ENCODE measurements around the gene SLC17A9. TPM values are rescaled to one million over a fixed set of nuclear protein-coding genes. Genes with fewer than 3 reads are reported as not detected.

SLC17A9 gene
- total RNA-seq, 2 experiments from 2014 or later, result 49.7 to 52.1 TPM

DNA sequence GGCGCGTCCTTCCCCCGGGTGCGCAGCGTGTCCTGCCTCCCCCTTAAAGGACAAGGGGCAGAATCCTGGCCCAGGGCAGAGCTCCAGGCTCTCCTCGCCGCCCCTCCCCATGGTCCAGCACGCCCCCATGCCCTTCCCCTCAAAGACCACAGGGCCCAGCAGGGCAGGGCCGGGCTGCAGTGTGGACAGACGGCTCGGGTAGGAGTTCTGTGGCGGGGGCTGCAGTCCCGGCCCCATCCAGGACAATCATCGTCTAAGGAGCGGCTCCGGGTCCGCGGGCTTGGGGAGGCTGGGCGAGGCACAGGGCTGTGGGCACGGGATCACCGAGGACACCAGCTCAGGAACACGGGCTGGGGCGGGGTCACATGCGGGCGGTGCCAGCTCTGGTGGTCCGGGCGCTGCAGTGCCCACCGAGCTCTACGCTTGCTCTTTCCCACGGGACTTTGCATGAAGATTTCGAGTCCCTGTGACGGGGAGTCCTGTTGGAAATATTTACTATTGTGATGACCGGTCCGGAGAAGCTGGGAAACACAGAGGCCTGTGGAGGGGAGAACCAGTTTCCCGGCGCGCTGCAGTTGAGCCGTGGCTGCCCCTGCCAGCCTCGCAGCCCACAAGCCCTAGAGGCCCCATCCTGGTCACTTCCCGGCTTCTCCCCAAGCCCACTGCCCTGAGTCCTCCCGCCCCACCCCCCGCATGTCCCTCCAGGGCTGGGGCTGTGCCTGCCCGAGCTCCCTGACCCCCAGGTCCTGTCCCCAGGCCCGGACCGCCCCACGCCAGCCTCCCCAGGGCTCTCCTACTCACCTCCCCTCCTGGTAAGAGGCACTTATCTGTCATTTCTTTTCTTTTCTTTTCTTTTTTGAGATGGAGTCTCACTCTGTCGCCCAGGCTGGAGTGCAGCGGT, 20.6 kb downstream of the SLC17A9 start:
- peaks cover 18% of the 10 kb centered on the region for H3K4me1 Mint-ChIP-seq
- H3K27ac Mint-ChIP-seq, result no peak overlapping the region
- no peaks in the 10 kb centered on the region for H3K9me3 Mint-ChIP-seq
- H3K4me3 Mint-ChIP-seq, result no peak overlapping the region
- H3K36me3 Mint-ChIP-seq, result no peaks in the 10 kb centered on the region
- H3K27me3 Mint-ChIP-seq, result peaks cover 54% of the 10 kb centered on the region
- no peak for DNase-seq

DNA sequence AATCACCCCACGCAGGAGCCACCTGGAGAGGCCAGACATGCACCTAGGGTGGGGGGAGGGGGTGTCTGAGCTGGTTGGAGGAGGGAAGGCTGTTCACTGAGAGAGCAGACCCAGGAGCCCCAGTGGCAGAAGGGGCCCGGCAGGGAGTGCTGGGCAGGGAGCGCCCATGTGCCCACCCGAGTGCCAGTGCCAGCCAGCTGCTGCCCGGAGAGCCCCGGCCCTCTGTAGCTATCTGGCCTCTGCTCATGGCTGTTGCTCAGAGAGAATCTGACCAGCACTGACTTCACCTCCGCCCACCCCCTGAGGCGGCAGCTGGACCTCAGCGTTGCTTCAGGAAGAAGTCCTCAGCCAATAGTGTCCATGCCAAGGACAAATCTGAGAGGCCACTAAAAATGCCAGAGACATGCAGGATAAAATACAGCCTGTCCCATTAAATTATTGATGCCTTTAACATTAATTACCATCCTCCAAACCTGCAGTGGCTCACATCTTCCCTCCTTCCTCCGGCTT, 22.8 kb downstream of the SLC17A9 start:
- Mint-ChIP-seq H3K36me3 (no peaks in the 10 kb centered on the region), H3K27ac (no peak overlapping the region), H3K4me1 (peaks cover 25% of the 10 kb centered on the region), H3K27me3 (peaks cover 75% of the 10 kb centered on the region), H3K4me3 (no peak overlapping the region), H3K9me3 (no peaks in the 10 kb centered on the region)
- DNase-seq, result no peak

DNA sequence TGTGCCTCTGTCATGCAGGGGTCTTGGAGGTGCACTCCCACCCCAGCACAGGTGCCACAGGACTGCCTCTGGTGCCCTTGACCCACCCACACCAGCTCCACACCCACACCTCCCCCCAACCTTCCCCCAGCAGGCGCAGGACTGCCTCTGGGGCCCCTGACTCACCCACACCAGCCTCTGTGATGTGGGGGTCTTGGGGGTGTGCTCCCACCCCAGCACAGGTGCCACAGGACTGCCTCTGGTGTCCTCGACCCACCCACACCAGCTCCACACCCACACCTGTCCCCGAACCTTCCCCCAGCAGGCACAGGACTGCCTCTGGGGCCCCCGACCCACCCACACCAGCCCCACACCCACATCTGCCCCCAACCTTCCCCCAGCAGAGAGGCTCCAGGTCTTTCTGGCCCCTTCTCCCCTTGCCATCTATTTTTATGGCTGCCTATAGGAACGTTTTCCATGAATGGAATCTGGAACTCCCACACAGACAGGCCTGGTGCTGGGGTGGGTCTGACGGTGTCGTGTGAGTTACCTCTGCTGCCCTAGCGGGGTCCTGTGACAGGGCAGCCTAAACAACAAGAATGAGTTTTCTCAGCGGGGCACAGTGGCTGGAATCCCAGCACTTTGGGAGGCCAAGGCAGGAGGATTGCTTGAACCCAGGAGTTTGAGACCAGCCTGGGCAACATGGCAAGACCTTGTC, 23.5 kb downstream of the SLC17A9 start:
- Mint-ChIP-seq H3K27ac (no peak overlapping the region), H3K27me3 (peaks cover 81% of the 10 kb centered on the region), H3K9me3 (no peaks in the 10 kb centered on the region), H3K36me3 (no peaks in the 10 kb centered on the region), H3K4me1 (peaks cover 29% of the 10 kb centered on the region), H3K4me3 (no peak overlapping the region)
- DNase-seq, result no peak

DNA sequence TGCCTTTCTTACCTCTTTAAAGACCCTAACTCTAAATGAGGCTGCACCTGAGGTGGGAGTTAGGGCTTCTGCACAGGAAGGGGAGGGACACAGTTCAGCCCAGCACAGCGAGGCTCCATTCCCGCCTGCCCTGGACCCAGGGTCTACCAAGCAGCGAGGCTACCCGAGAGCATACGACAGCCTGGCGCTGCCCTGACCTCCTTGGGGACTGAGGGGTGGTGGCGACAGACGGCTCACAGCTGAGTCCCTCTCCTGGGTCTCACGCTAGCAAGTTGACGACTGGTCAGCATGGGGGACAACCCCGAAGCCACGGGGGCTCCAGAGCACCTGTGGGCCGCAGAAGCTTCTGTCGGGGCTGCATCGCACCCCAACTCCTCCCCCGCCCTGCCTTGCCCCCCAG, 24.4 kb downstream of the SLC17A9 start:
- Mint-ChIP-seq H3K36me3 (no peaks in the 10 kb centered on the region), H3K27ac (no peak overlapping the region), H3K27me3 (peaks cover 82% of the 10 kb centered on the region), H3K4me1 (peaks cover 31% of the 10 kb centered on the region), H3K4me3 (no peak overlapping the region), H3K9me3 (no peaks in the 10 kb centered on the region)
- no peak for DNase-seq

DNA sequence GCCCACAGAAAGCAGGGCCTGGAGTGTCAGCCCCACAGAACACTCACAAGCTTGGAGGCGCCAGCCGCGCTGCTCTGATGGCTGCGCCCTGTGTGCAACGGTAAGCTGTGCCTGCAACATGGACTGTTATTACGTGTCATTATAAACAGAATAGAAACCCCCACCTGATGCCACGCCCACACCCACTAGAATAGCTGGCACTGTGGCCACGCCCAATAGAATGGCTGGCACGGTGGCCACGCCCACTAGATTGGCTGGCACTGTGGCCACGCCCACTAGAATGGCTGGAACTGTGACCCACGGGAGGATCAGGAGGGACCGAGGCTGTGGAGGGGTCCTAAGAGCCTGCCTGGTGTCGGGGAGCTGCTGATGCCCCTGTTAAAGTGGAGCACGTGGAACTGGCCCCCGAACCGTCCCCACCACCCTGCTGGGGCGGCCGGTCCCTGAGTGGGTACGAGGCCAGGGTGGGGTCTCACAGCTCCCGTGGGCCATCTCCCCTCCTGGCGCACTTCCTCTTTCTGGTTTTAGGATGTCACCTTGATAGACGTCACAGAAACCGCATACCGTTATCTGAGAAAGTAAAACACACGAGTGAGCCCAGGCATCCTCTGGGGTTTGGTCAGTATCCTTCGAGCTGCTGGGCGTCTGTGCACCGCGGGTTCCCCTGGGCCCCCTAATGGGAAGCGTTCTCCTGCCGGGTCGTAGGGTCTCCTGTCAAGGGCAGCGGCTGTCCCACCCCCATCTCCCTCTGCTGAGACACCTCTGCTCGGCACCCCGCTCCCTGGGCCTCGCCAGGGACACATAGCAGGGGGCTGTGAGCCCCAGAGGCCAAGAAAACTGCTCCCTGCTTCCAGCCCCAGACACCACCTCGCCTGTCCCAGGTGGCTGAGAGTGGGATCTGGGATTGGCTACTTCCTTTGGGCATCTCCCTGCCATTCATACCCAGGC, 25.4 kb downstream of the SLC17A9 start:
- no peaks in the 10 kb centered on the region for H3K9me3 Mint-ChIP-seq
- H3K27me3 Mint-ChIP-seq, result peaks cover 72% of the 10 kb centered on the region
- H3K36me3 Mint-ChIP-seq, result no peaks in the 10 kb centered on the region
- no peak overlapping the region for H3K4me3 Mint-ChIP-seq
- DNase-seq, result peak; percentile 68
- peaks cover 25% of the 10 kb centered on the region for H3K4me1 Mint-ChIP-seq
- H3K27ac Mint-ChIP-seq, result no peak overlapping the region

DNA sequence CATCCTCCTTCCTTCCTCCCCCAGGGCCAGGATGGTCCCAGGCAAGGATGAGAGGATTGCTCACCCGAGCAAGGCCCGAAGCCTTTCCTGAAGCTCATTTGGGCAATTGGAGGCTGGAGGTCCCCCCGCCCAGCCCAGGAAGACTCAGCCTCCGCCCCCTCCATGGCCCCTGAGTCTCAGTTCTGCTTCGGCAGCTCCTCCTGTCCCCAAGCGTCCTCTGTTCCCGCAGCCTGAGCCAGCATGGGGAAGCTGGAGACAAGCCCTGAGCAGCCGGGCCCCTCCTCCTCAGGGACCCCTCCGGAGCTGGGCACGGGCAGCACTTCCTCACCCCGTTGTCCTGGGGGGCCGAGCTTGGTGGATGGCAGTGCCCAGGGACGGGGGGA, 26.0 kb downstream of the SLC17A9 start:
- Mint-ChIP-seq H3K4me3 (no peak overlapping the region), H3K27ac (no peak overlapping the region), H3K36me3 (no peaks in the 10 kb centered on the region), H3K4me1 (peaks cover 25% of the 10 kb centered on the region), H3K27me3 (peaks cover 69% of the 10 kb centered on the region), H3K9me3 (no peaks in the 10 kb centered on the region)
- DNase-seq, result no peak

DNA sequence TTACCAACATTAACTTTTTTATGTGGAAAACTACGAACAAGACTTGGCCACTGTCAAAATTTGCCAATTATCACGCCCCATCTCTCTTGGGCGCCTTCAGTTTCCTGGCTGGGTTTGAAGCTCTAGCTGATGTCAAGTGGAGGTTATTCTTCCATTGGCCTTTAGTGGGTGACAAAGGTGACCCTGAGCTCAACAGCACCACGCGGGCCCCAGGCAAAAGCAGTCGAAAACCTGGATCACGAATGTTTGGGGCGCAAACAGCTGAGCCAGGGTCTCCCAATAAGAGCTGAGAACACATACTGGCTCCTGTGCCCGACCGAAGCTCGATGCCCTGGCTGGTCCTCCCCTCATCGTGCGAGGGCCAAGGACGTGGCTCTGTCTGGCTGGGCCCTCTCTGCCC, 26.8 kb downstream of the SLC17A9 start:
- peaks cover 25% of the 10 kb centered on the region for H3K4me1 Mint-ChIP-seq
- H3K9me3 Mint-ChIP-seq, result no peaks in the 10 kb centered on the region
- no peaks in the 10 kb centered on the region for H3K36me3 Mint-ChIP-seq
- no peak for DNase-seq
- H3K4me3 Mint-ChIP-seq, result no peak overlapping the region
- peaks cover 62% of the 10 kb centered on the region for H3K27me3 Mint-ChIP-seq
- no peak overlapping the region for H3K27ac Mint-ChIP-seq

DNA sequence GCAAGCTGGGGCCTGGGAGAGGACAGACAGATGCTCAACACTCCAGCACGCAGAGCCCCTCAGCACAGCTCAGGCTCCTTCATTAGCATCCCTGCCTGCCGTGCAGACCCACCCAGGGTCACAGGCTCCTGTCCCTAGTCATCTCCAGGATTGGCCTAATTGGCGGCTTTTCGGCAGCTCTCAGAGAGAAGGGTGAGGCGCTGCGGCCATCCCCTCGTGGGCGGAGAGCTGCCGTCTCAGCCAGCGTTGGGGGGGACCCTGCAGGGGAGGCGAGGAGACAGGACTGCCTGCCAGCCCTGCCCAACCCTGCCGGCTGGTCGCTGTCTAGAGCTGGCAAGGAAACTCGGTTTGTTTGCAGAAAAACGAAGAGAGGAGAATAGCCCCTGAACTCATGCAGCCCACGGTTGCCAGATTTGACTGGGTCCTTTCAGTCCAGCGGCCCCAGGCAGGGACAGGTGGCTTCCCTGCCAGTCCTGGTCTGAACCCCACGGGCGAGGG, 27.4 kb downstream of the SLC17A9 start:
- no peak overlapping the region for H3K27ac Mint-ChIP-seq
- no peaks in the 10 kb centered on the region for H3K9me3 Mint-ChIP-seq
- H3K36me3 Mint-ChIP-seq, result no peaks in the 10 kb centered on the region
- DNase-seq, result no peak
- peaks cover 55% of the 10 kb centered on the region for H3K27me3 Mint-ChIP-seq
- peaks cover 25% of the 10 kb centered on the region for H3K4me1 Mint-ChIP-seq
- no peak overlapping the region for H3K4me3 Mint-ChIP-seq

DNA sequence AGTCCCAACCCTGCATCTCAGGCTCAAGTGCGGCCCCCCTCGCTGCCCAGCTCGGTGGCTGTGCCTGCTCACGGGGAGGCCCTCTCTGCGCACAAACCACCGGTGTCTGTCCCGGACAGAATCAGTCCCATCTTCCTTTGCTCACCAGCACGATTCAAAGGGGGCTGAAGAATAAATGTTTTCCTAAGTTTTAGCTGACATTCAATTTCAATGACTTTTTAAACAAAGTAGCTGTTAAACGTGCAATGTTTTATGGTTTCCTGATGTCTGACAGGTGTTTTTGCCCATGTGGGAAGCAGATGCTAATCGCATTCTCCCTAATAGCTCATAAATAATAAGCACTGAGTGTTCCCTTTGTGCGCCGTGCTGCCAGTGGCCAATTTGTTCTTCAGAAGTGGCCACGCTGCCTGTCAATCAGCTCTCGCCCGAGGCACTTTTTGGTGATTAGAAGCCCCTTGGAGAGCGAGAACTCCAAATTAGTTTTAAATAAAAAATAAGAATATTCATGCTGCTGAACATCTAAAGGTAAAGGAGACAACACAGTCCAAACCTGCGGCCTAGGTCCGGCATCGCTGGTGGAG, 28.0 kb downstream of the SLC17A9 start:
- no peak overlapping the region for H3K4me3 Mint-ChIP-seq
- DNase-seq, result no peak
- no peak overlapping the region for H3K27ac Mint-ChIP-seq
- no peaks in the 10 kb centered on the region for H3K9me3 Mint-ChIP-seq
- H3K36me3 Mint-ChIP-seq, result no peaks in the 10 kb centered on the region
- peaks cover 25% of the 10 kb centered on the region for H3K4me1 Mint-ChIP-seq
- peaks cover 53% of the 10 kb centered on the region for H3K27me3 Mint-ChIP-seq

DNA sequence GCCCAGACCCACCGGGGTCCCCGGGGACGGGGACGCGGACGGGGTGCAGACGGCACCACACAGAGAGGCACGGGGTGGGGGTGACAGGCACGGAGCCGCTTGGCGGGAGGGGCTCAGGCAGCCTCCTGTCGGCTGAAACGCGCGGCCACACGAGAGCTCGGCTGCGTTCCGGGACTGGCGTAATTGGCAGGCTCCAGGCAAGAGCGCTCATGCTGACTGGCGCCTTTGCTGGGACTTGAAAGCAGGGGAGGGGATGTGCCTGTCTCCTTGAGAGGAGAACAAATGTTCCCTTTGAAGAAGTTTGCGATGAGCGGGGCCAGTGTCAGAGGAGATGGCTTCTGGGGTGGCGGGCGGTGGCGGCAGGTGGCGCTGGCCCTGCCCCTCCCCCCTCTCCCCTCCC, 28.5 kb downstream of the SLC17A9 start:
- Mint-ChIP-seq H3K4me1 (peaks cover 25% of the 10 kb centered on the region), H3K27me3 (peaks cover 54% of the 10 kb centered on the region), H3K4me3 (no peak overlapping the region), H3K9me3 (no peaks in the 10 kb centered on the region), H3K27ac (no peak overlapping the region), H3K36me3 (no peaks in the 10 kb centered on the region)
- DNase-seq, result peak; percentile 46

DNA sequence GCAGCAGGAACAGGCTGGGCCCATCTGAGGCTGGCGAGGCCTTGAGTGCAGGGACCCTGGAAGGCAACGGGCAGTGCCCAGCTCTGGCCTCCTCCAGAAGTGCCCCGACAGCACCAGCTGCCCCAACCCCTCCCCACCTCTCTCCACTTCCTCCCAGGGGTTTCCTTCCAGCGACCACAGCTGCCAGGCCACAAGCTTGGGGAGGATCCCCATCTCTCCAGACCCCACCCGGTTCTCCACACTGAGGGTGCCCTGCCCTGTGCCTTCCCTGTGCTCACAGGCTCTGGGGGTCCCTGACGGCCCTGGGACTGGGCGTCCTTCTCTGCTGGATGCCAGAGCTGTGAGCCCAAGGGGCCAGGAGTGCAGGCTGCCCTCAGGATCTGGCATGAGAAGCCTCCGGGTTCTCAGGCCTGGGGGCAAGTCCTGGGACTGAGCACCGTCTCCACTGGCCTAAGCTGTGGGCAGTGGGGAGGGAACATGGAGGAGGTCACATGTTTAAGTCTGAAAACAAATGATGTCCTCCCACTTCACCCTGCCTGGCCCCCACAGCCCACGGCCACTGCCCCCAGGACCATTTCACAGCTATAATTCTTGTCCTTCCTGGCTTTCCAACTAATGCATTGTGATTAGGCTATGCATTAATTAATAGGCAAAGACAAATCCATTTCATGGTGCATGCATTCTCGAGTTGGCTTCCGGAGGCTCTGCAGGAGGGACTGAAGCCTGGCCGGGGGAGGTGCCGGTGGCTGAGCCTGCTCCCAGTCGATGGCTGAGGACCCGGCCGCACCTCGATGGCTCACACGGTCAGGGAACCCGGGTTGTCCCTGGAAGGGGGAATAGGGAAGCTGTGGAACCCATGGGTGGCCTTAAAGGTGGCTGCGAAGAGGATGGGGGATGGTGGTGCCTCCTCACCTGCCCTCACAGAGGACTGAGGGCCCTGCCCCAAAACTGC, 29.9 kb downstream of the SLC17A9 start:
- peaks cover 23% of the 10 kb centered on the region for H3K4me1 Mint-ChIP-seq
- no peaks in the 10 kb centered on the region for H3K36me3 Mint-ChIP-seq
- no peaks in the 10 kb centered on the region for H3K9me3 Mint-ChIP-seq
- H3K4me3 Mint-ChIP-seq, result no peak overlapping the region
- no peak for DNase-seq
- H3K27me3 Mint-ChIP-seq, result peaks cover 49% of the 10 kb centered on the region
- no peak overlapping the region for H3K27ac Mint-ChIP-seq

DNA sequence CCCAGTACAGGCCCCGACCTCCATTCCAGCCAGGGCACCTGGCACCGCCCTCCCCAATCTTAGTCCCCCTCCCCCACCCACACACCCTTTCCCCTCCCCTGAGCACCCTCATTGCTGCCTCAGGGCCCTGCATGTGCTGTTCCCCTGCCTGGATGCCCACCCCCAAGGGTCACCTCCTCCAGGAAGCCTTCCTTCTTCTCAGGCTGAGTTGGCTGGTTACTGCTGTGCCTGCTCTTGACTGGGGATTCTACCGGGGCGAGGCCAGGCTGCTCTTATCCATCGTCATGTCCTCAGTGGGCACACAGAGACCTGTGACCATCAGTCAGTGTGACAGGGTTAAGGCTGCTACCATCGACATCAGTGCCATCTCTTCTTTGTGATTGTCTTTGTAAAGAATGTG, 30.7 kb downstream of the SLC17A9 start:
- Mint-ChIP-seq H3K4me1 (peaks cover 16% of the 10 kb centered on the region), H3K27ac (no peak overlapping the region), H3K9me3 (no peaks in the 10 kb centered on the region), H3K36me3 (no peaks in the 10 kb centered on the region), H3K27me3 (peaks cover 43% of the 10 kb centered on the region), H3K4me3 (no peak overlapping the region)
- DNase-seq, result no peak

DNA sequence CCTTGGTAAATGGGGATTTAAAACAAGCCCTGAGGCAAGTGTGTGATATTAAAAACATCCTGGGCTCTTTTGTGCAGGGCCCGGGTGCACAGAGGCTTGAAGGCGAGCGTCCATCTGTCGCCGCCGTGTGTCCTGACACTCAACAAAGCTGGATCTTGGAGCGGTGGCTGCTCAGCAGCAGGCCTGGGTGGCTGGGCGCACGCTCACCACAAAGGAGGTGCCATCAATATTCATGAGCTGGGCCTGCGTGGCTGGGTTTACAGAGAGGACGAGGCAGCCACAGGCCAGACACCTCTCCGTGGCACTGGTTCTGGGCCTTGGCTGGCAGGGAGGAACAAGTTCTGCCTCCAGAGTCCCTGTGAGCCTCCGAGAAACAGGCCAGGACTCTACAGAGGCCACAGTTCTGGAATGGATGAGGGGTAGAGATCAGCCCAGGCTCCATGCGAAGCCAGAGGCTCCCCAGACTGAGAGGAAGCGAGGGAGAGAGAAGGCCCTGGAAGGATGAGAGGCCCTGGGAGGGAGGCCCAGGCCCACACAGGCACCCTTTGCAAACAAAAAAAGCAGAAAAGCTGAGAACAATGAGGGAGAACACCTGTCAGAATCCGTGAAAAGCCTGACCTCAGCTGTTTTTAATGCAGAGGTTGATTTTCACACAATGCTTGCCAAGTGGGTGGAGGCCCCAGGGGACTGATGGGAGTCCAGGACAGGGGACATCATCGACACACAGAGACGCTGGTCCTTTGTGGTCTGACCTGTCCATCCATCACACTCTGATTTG, 32.3 kb downstream of the SLC17A9 start:
- no peaks in the 10 kb centered on the region for H3K36me3 Mint-ChIP-seq
- H3K9me3 Mint-ChIP-seq, result no peaks in the 10 kb centered on the region
- no peak for DNase-seq
- H3K4me3 Mint-ChIP-seq, result no peak overlapping the region
- H3K27me3 Mint-ChIP-seq, result peaks cover 27% of the 10 kb centered on the region
- no peak overlapping the region for H3K27ac Mint-ChIP-seq
- peaks cover 15% of the 10 kb centered on the region for H3K4me1 Mint-ChIP-seq

Measured in activated naive CD8-positive, alpha-beta T cell treated with anti-CD3 and anti-CD28 coated beads for 36 hours (primary cell).